B cell (primary cell): ENCODE measurements around the gene SLC25A29.

ENCODE experiments used
- CTCF ChIP-seq: fragments of 200-600 bp; IDR thresholded peaks from one replicate; pipeline ENCODE4 v1.8.0; 2022; ENCODE audit warnings: antibody characterized with exemption, mild to moderate bottlenecking
- EZH2 ChIP-seq: IDR thresholded peaks from 2 replicates; pipeline ENCODE4 v1.6.1; 2012; ENCODE audit warnings: borderline replicate concordance, low read depth, mild to moderate bottlenecking, moderate library complexity, low read length; ENCODE audit not compliant: insufficient read depth, poor library complexity, severe bottlenecking

- TF ChIP-seq CTCF (no peak), EZH2 (no peak)
Observed at GRCh38 chr14:100292301-100292775, 13.9 kb downstream of the SLC25A29 start.
